Nephron progenitor cell (in vitro differentiated cells): ENCODE results near the gene UBE2G2.

Experiments
- DNase-seq: peaks from one replicate; pipeline ENCODE4 v3.0.0; 2021
- H3K27ac Mint-ChIP-seq: 2 replicates; pipeline ENCODE4 v1.8.0; 2021; ENCODE audit warnings: mild to moderate bottlenecking, moderate library complexity, mixed read lengths
- H3K27me3 Mint-ChIP-seq: 2 replicates; pipeline ENCODE4 v1.8.0; 2021; ENCODE audit warnings: mild to moderate bottlenecking, low read depth, mixed read lengths; ENCODE audit not compliant: poor library complexity
- H3K36me3 Mint-ChIP-seq: 2 replicates; pipeline ENCODE4 v1.8.0; 2021; ENCODE audit warnings: low read depth, mixed read lengths
- H3K4me1 Mint-ChIP-seq: 2 replicates; pipeline ENCODE4 v1.8.0; 2021; ENCODE audit warnings: mixed read lengths
- H3K4me3 Mint-ChIP-seq: 2 replicates; pipeline ENCODE4 v1.8.0; 2021; ENCODE audit warnings: mild to moderate bottlenecking, moderate library complexity, mixed read lengths
- H3K9me3 Mint-ChIP-seq: 2 replicates; pipeline ENCODE4 v1.8.0; 2021; ENCODE audit warnings: mild to moderate bottlenecking, moderate library complexity, mixed read lengths
- CTCF ChIP-seq: fragments of 200-600 bp; sonication (generic); IDR thresholded peaks from 2 replicates; pipeline ENCODE4 v1.5.0; 2021; ENCODE audit warnings: antibody characterized with exemption

The UBE2G2 gene

GRCh38 chr21:44783020-44783696 is 18.5 kb downstream of the UBE2G2 start:
- Mint-ChIP-seq H3K4me3 (no peak overlapping the region), H3K27ac (no peak overlapping the region), H3K4me1 (peaks cover 25% of the 10 kb centered on the region), H3K9me3 (peaks cover 5% of the 10 kb centered on the region), H3K27me3 (no peaks in the 10 kb centered on the region), H3K36me3 (peaks cover 61% of the 10 kb centered on the region)
- DNase-seq: no peak
- no peak for TF ChIP-seq CTCF

GRCh38 chr21:44780767-44781459 is 20.7 kb downstream of the UBE2G2 start:
- no peaks in the 10 kb centered on the region for H3K27me3 Mint-ChIP-seq
- H3K36me3 Mint-ChIP-seq: peaks cover 60% of the 10 kb centered on the region
- peak overlapping the region; percentile 20 for H3K27ac Mint-ChIP-seq
- H3K9me3 Mint-ChIP-seq: peaks cover 5% of the 10 kb centered on the region
- peaks cover 30% of the 10 kb centered on the region for H3K4me1 Mint-ChIP-seq
- H3K4me3 Mint-ChIP-seq: no peak overlapping the region
- no peak for TF ChIP-seq CTCF
- DNase-seq: no peak

GRCh38 chr21:44780137-44780502 is 21.5 kb downstream of the UBE2G2 start:
- TF ChIP-seq CTCF: no peak
- Mint-ChIP-seq H3K27me3 (no peaks in the 10 kb centered on the region), H3K9me3 (peaks cover 5% of the 10 kb centered on the region), H3K36me3 (peaks cover 57% of the 10 kb centered on the region), H3K4me3 (no peak overlapping the region), H3K27ac (peak overlapping the region; percentile 95), H3K4me1 (peaks cover 32% of the 10 kb centered on the region)
- no peak for DNase-seq

GRCh38 chr21:44779417-44780136 is 22.0 kb downstream of the UBE2G2 start:
- Mint-ChIP-seq H3K27ac (no peak overlapping the region), H3K9me3 (peaks cover 5% of the 10 kb centered on the region), H3K36me3 (peaks cover 60% of the 10 kb centered on the region), H3K4me3 (no peak overlapping the region), H3K4me1 (peaks cover 37% of the 10 kb centered on the region), H3K27me3 (no peaks in the 10 kb centered on the region)
- no peak for DNase-seq
- TF ChIP-seq CTCF: no peak

GRCh38 chr21:44778983-44779382 is 22.6 kb downstream of the UBE2G2 start:
- Mint-ChIP-seq H3K4me3 (no peak overlapping the region), H3K4me1 (peaks cover 40% of the 10 kb centered on the region), H3K9me3 (peaks cover 5% of the 10 kb centered on the region), H3K36me3 (peaks cover 57% of the 10 kb centered on the region), H3K27me3 (no peaks in the 10 kb centered on the region), H3K27ac (no peak overlapping the region)
- TF ChIP-seq CTCF: no peak
- DNase-seq: no peak
